Type B pancreatic cell (in vitro differentiated cells): Measurements from ENCODE around the gene AFF3. TPM values are rescaled to one million over a fixed set of nuclear protein-coding genes. Genes with fewer than 3 reads are reported as not detected.

Experiments
- DNase-seq: peaks from one replicate; pipeline ENCODE4 v3.0.0; 2021; ENCODE audit warnings: mixed read lengths; ENCODE audit not compliant: unreplicated experiment; ENCODE audit errors: extremely low spot score
- H3K27ac Mint-ChIP-seq: 2 replicates; pipeline ENCODE4 v1.8.0; 2021; ENCODE audit warnings: mild to moderate bottlenecking, mixed read lengths
- H3K27me3 Mint-ChIP-seq: 2 replicates; pipeline ENCODE4 v1.8.0; 2021; ENCODE audit warnings: mixed read lengths
- H3K36me3 Mint-ChIP-seq: 2 replicates; pipeline ENCODE4 v1.8.0; 2021; ENCODE audit warnings: mixed read lengths
- H3K4me1 Mint-ChIP-seq: one replicate; pipeline ENCODE4 v1.8.0; 2021; ENCODE audit warnings: mixed read lengths; ENCODE audit not compliant: unreplicated experiment
- H3K4me3 Mint-ChIP-seq: 2 replicates; pipeline ENCODE4 v1.8.0; 2021; ENCODE audit warnings: mild to moderate bottlenecking, mixed read lengths
- H3K9me3 Mint-ChIP-seq: 2 replicates; pipeline ENCODE4 v1.8.0; 2021; ENCODE audit warnings: mixed read lengths
- CTCF ChIP-seq: fragments of 200-600 bp; sonication (generic); conservative IDR thresholded peaks from 2 replicates; pipeline ENCODE4 v1.5.0; 2021; ENCODE audit warnings: antibody characterized with exemption, mild to moderate bottlenecking
- total RNA-seq: library from RNA; stranded (reverse); gene quantifications from 2 replicates; pipeline ENCODE4 v1.2.1, GENCODE V29; 2021; ENCODE audit warnings: low replicate concordance

Gene AFF3
- total RNA-seq, 1 donor from 2014 or later = 29.2 TPM

- peaks cover 23% of the 10 kb centered on the region for H3K27me3 Mint-ChIP-seq
- H3K4me3 Mint-ChIP-seq = no peak overlapping the region
- H3K9me3 Mint-ChIP-seq = no peaks in the 10 kb centered on the region
- no peak for TF ChIP-seq CTCF
- no peak overlapping the region for H3K27ac Mint-ChIP-seq
- no peaks in the 10 kb centered on the region for H3K36me3 Mint-ChIP-seq
- DNase-seq = no peak
- peaks cover 13% of the 10 kb centered on the region for H3K4me1 Mint-ChIP-seq
Measured at GRCh38 chr2:100072503-100072902, 69.9 kb downstream of the AFF3 start.

- Mint-ChIP-seq H3K4me3 (no peak overlapping the region), H3K36me3 (no peaks in the 10 kb centered on the region), H3K9me3 (no peaks in the 10 kb centered on the region), H3K27me3 (peaks cover 25% of the 10 kb centered on the region), H3K27ac (no peak overlapping the region), H3K4me1 (peaks cover 19% of the 10 kb centered on the region)
- no peak for TF ChIP-seq CTCF
- no peak for DNase-seq
Measured at GRCh38 chr2:100071335-100072043, 70.9 kb downstream of the AFF3 start.

- H3K4me1 Mint-ChIP-seq = peaks cover 19% of the 10 kb centered on the region
Measured at GRCh38 chr2:100070078-100070477, 72.3 kb downstream of the AFF3 start.

GRCh38 chr2:100068395-100068794 lies 74.0 kb downstream of the AFF3 start:
- Mint-ChIP-seq H3K4me1 (peaks cover 14% of the 10 kb centered on the region), H3K9me3 (no peaks in the 10 kb centered on the region), H3K4me3 (no peak overlapping the region), H3K27ac (peak overlapping the region; percentile 6), H3K36me3 (peaks cover 8% of the 10 kb centered on the region), H3K27me3 (peaks cover 9% of the 10 kb centered on the region)
- no peak for DNase-seq
- no peak for TF ChIP-seq CTCF

More at GRCh38 chr2:100070078-100070477, 72.3 kb downstream of the AFF3 start:
- DNase-seq = no peak
- Mint-ChIP-seq H3K4me3 (no peak overlapping the region), H3K9me3 (no peaks in the 10 kb centered on the region), H3K27me3 (peaks cover 22% of the 10 kb centered on the region), H3K36me3 (no peaks in the 10 kb centered on the region), H3K27ac (no peak overlapping the region)
- no peak for TF ChIP-seq CTCF

- Mint-ChIP-seq H3K9me3 (no peaks in the 10 kb centered on the region), H3K4me3 (no peak overlapping the region), H3K4me1 (peaks cover 14% of the 10 kb centered on the region), H3K27me3 (peaks cover 8% of the 10 kb centered on the region), H3K27ac (peak overlapping the region; percentile 6), H3K36me3 (peaks cover 8% of the 10 kb centered on the region)
- DNase-seq = no peak
- TF ChIP-seq CTCF = no peak
Measured at GRCh38 chr2:100067784-100068183, 74.6 kb downstream of the AFF3 start.
